ENCODE results near the gene ALKBH2. TPM values are rescaled to one million over a fixed set of nuclear protein-coding genes. Genes with fewer than 3 reads are reported as not detected.

ALKBH2 gene
- total RNA-seq, 4 donors from 2014 or later: 2.1 to 26.5 (median 19.1) TPM

Small RNA genes lying within 50 kb of the gene (small RNA-seq; reads per million reads assigned to genes)
- gene RNA5SP372: not detected

Other genes with a start within 250 kb of the ALKBH2 start
- gene SSH1, start 235.9 kb downstream of the ALKBH2 start, total RNA-seq: 10 to 100 TPM in 2 of 4 donors, 1 to 10 TPM in 2; 8.7 to 55.4 (median 10.7) TPM
- gene DAO, start 213.4 kb downstream of the ALKBH2 start, total RNA-seq: not detected
- under 1 TPM in 1 of 4 donors, not detected in 3; 0.14 TPM for gene SVOP, start 72.4 kb downstream of the ALKBH2 start, total RNA-seq
- 10 to 100 TPM in 3 of 4 donors, 1 to 10 TPM in 1; 4.1 to 20.2 (median 14.9) TPM for gene USP30, start 40.9 kb downstream of the ALKBH2 start, total RNA-seq
- 10 to 100 TPM; 21.6 to 32.7 (median 27.9) TPM for gene UNG, start 4.1 kb upstream of the ALKBH2 start, total RNA-seq
- gene ACACB, start 23.1 kb upstream of the ALKBH2 start, total RNA-seq: 100 to 1,000 TPM in 2 of 4 donors, 10 to 100 TPM in 2; 22.0 to 137 (median 97.2) TPM
- gene FOXN4, start 215.8 kb upstream of the ALKBH2 start, total RNA-seq: not detected